Fibroblast of gingiva (primary cell): ENCODE results near the gene C4orf50.
"Not testable (repeated sequence)": the region's sequence is repeated elsewhere in the genome, so short reads cannot be mapped to it uniquely, and the experiment has no call there.

ENCODE experiments used
- DNase-seq: peaks from one replicate; pipeline ENCODE4 v3.0.0-alpha.2; 2011; ENCODE audit warnings: low read depth

The C4orf50 gene

DNA sequence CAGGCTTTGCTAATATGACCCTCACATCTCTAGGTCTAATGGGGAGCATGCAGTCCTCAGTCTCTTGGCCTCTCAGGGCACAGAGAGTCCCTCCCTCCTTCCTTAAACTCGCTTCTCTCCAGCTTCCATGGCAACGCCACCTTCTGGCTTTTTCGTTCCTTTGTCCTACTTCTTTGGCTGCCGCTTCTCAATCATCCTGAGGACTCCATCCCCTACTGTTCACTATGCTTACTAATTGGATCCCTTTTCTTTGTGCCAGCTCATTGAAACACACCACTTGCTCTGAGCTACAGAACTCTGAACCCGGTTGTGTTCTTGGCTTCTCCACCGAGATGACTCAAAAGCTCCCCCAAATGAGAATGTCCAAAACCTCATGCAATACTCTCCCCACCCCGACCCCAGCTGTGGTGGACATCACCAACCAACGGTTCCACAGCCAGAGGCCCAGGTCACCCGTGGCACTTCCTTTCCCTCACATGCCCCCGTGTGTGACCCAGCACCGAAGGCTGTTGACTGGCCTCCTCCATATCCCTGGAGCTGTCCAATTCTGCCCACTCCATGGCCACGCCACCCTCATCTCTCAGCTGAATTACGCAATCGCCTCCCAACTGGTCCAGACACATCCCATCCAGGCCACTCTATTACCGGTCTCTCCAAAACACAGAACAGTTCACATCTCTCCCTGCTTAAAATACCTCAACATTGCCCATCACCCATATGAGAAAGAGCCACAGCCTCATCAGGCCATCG, 160.0 kb downstream of the C4orf50 start:
- DNase-seq, result no peak

DNA sequence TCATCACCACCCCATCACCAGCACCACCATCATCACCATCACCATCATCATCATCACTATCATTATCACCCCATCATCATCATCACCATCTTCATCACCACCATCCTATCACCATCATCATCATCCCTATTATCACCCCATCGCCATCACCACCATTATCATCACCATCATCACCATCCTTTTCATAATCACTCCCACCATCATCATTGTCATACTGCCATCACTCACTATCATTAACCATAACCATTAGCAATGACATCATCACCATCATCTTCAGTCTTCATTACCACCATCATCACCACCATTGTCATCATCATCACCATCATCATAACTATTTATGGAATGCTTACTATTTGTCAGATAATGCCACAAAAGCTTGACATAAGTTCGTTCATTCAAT, 161.0 kb downstream of the C4orf50 start:
- DNase-seq, result no peak

DNA sequence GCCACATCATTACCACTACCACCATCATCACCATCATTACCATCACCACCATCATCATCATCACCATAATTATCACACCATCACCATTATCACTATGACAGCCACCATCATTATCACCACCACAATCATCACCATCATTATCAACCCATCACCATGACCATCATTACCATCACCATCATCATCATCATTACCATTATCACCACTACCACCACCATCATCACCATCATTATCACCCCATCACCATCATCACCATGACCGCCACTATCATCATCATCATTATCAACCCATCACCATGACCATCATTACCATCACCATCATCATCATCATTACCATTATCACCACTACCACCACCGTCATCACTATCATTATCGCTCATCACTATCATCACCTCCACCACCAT, 161.9 kb downstream of the C4orf50 start:
- not testable (repeated sequence) for DNase-seq

DNA sequence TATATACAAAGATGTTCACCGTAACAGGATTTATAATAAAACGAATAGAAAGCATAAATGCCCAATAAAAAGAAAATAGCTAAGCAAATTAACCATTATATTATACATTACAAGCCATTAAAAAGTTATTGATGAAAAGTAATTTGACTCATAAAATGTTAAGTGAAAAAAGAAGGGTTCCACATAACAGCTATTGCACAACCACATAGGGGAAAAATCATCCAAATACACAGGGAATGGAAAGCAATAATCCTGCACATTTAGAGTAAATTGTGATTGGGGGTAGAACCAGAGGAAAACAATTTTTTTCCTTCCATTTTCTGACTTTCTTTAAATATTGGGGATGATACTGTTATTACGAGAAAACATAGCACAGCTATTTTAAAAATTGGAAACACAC, 163.3 kb downstream of the C4orf50 start:
- DNase-seq, result no peak

GRCh38 chr4:5852523-5853202, 165.6 kb downstream of the C4orf50 start:
- no peak for DNase-seq

DNA sequence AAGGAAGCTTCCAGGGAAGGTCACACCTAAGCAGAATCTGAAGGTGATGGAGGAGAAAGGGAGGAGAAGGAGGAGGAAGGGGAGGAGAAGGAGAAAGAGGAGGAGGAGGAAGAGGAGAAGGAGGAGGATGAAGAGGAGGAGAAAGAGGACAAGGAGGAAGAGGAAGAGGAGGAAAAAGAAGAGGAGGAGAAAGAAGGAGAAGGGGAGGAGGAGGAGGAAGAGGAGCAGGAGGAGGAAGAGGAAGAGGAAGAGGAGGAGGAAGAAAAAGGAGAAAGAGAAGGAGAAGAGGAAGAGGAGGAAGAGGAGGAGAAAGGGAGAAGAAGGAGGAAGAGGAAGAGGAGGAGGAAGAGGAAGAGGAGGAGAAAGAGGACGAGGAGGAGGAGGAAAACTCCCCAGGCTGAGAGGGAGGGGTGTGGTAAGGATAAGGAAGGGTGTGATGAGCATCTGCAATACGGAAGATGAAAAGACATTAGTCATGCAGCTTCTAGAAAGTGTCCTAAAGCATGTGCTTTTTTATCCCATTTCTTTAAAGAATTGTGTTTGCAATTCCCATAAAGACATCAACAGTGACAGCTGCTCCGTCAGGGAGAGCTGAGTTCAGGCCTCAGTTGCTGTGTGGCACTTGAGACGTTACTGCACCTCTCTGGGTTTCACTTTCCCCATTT, 166.5 kb downstream of the C4orf50 start:
- no peak for DNase-seq
